SIG-M5 (cell line): ENCODE data around the gene KNCN.

Experiments used
- DNase-seq: peaks from one replicate; lab custom pipeline; 2025; lab: John Stamatoyannopoulos, UW

KNCN gene

GRCh38 chr1:46551597-46552095 lies at the start of gene KNCN:
Gene KNCN, minus strand, starts transcription at chr1:46551647. Its CDS starts 432 bp downstream, at chr1:46551215.
- DNase-seq: no peak

GRCh38 chr1:46599059-46599970 lies 47.9 kb upstream of the KNCN start:
- DNase-seq: no peak

- DNase-seq: no peak
Observed at GRCh38 chr1:46596846-46597245, 45.4 kb upstream of the KNCN start.

- no peak for DNase-seq
Observed at GRCh38 chr1:46596036-46596435, 44.6 kb upstream of the KNCN start.

GRCh38 chr1:46595127-46595526 lies 43.7 kb upstream of the KNCN start:
- DNase-seq: peak; percentile 20

- no peak for DNase-seq
Observed at GRCh38 chr1:46594063-46594462, 42.6 kb upstream of the KNCN start.

- no peak for DNase-seq
Observed at GRCh38 chr1:46592823-46593222, 41.4 kb upstream of the KNCN start.

GRCh38 chr1:46589529-46589928 lies 38.1 kb upstream of the KNCN start:
- DNase-seq: no peak

- peak; percentile 72 for DNase-seq
Observed at GRCh38 chr1:46587069-46587468, 35.6 kb upstream of the KNCN start.

- DNase-seq: no peak
Observed at GRCh38 chr1:46585312-46585938, 34.0 kb upstream of the KNCN start.

GRCh38 chr1:46583494-46583893 lies 32.0 kb upstream of the KNCN start:
- DNase-seq: no peak

- no peak for DNase-seq
Observed at GRCh38 chr1:46582972-46583371, 31.5 kb upstream of the KNCN start.

GRCh38 chr1:46581681-46582455 lies 30.4 kb upstream of the KNCN start:
- peak; percentile 84 for DNase-seq

GRCh38 chr1:46580140-46580903 lies 28.9 kb upstream of the KNCN start:
- peak; percentile 58 for DNase-seq

- no peak for DNase-seq
Observed at GRCh38 chr1:46577671-46578070, 26.2 kb upstream of the KNCN start.

- no peak for DNase-seq
Observed at GRCh38 chr1:46576596-46576995, 25.1 kb upstream of the KNCN start.

GRCh38 chr1:46575778-46576177 lies 24.3 kb upstream of the KNCN start:
- no peak for DNase-seq

GRCh38 chr1:46575300-46575699 lies 23.9 kb upstream of the KNCN start:
- DNase-seq: no peak

GRCh38 chr1:46571691-46572225 lies 20.3 kb upstream of the KNCN start:
- DNase-seq: no peak

- no peak for DNase-seq
Observed at GRCh38 chr1:46569884-46570725, 18.7 kb upstream of the KNCN start.
